Hepatocyte (in vitro differentiated cells): ENCODE results near the gene ZNF407. TPM values are rescaled to one million over a fixed set of nuclear protein-coding genes. Genes with fewer than 3 reads are reported as not detected.

Experiments
- DNase-seq: peaks from one replicate; pipeline ENCODE4 v3.0.0-alpha.2; 2016; ENCODE audit warnings: low spot score
- H2AFZ ChIP-seq: fragments of 200-600 bp; sonication (generic); 2 replicates; pipeline ENCODE4 v1.6.0; 2016; ENCODE audit warnings: antibody characterized with exemption, mild to moderate bottlenecking
- H3K27ac ChIP-seq: fragments of 200-600 bp; sonication (generic); 2 replicates; pipeline ENCODE4 v1.5.1; 2016; ENCODE audit warnings: mild to moderate bottlenecking
- H3K27me3 ChIP-seq: fragments of 200-600 bp; sonication (generic); 2 replicates; pipeline ENCODE4 v1.6.1; 2016
- H3K36me3 ChIP-seq: fragments of 200-600 bp; sonication (generic); replicated peaks from 2 replicates; pipeline ENCODE4 v1.5.1; 2016; ENCODE audit warnings: low read depth; ENCODE audit not compliant: insufficient read depth
- H3K4me1 ChIP-seq: fragments of 200-600 bp; sonication (generic); 2 replicates; pipeline ENCODE4 v1.5.1; 2016; ENCODE audit warnings: mild to moderate bottlenecking, moderate library complexity; ENCODE audit not compliant: insufficient read depth
- H3K4me2 ChIP-seq: fragments of 200-600 bp; sonication (generic); 2 replicates; pipeline ENCODE4 v1.6.0; 2016
- H3K4me3 ChIP-seq: fragments of 200-600 bp; sonication (generic); 2 replicates; pipeline ENCODE4 v1.5.1; 2016; ENCODE audit warnings: mild to moderate bottlenecking
- H3K79me2 ChIP-seq: fragments of 200-600 bp; sonication (generic); 2 replicates; pipeline ENCODE4 v1.6.0; 2017; ENCODE audit warnings: mild to moderate bottlenecking
- H3K9me2 ChIP-seq: fragments of 200-600 bp; sonication (generic); replicated peaks from 2 replicates; pipeline ENCODE4 v1.6.0; 2017; ENCODE audit warnings: mild to moderate bottlenecking; ENCODE audit not compliant: insufficient read depth
- H3K9me3 ChIP-seq: fragments of 200-600 bp; sonication (generic); 2 replicates; pipeline ENCODE4 v1.5.1; 2016; ENCODE audit warnings: low read depth, mild to moderate bottlenecking
- H4K20me1 ChIP-seq: fragments of 200-600 bp; sonication (generic); 2 replicates; pipeline ENCODE4 v1.6.0; 2016; ENCODE audit warnings: mild to moderate bottlenecking; ENCODE audit not compliant: insufficient read depth, poor library complexity, severe bottlenecking
- CTCF ChIP-seq: fragments of 200-600 bp; sonication (generic); IDR thresholded peaks from 2 replicates; pipeline ENCODE4 v1.5.1; 2016; ENCODE audit warnings: antibody characterized with exemption, mild to moderate bottlenecking; ENCODE audit not compliant: poor library complexity
- EZH2 ChIP-seq: fragments of 200-600 bp; sonication (generic); IDR thresholded peaks from 2 replicates; pipeline ENCODE4 v1.6.1; 2016; ENCODE audit warnings: antibody characterized with exemption, mild to moderate bottlenecking, borderline replicate concordance
- EZH2phosphoT487 ChIP-seq: fragments of 200-600 bp; sonication (generic); IDR thresholded peaks from one replicate; pipeline ENCODE4 v1.6.1; 2018; ENCODE audit warnings: antibody characterized with exemption, mild to moderate bottlenecking, low read depth, moderate library complexity; ENCODE audit not compliant: unreplicated experiment, severe bottlenecking
- WGBS: methylation state at CpG from one replicate; pipeline ENCODE4 v1.1.6; 2016; ENCODE audit warnings: low lambda C conversion rate; ENCODE audit errors: missing lambda C conversion rate; 5-methylcytosine and 5-hydroxymethylcytosine counted together
- polyA plus RNA-seq: library from polyadenylated mRNA; unstranded; fragments of >200 nt; fragmentation: Nextera tagmentation; extraction: Ambion mirVana; gene quantifications from 2 replicates; pipeline ENCODE4 v1.2.1, GENCODE V29; 2016
- total RNA-seq: library from RNA; depleted of rRNA; stranded (reverse); fragments of >200 nt; gene quantifications from 2 replicates; pipeline ENCODE4 v1.2.3, GENCODE V29; 2014

The ZNF407 gene
- total and polyA plus RNA-seq, 2 experiments from 2014 or later: 3.2 to 12.4 TPM

- Histone ChIP-seq H3K36me3 (no peaks in the 10 kb centered on the region), H3K4me2 (no peak overlapping the region), H4K20me1 (no peaks in the 10 kb centered on the region), H3K27me3 (no peaks in the 10 kb centered on the region), H2AFZ (no peak overlapping the region), H3K4me1 (no peaks in the 10 kb centered on the region), H3K27ac (no peak overlapping the region), H3K9me2 (no peaks in the 10 kb centered on the region), H3K9me3 (no peaks in the 10 kb centered on the region), H3K79me2 (no peaks in the 10 kb centered on the region), H3K4me3 (no peak overlapping the region)
- TF ChIP-seq EZH2phosphoT487 (no peak), EZH2 (no peak), CTCF (no peak)
- no peak for DNase-seq
- 83% methylated on average over 4 of the region's 4 CpGs for WGBS
These were observed 447.6 kb downstream of the ZNF407 start for GRCh38 chr18:75045272-75045671.

GRCh38 chr18:75047240-75047961, 449.7 kb downstream of the ZNF407 start:
- no peaks in the 10 kb centered on the region for H3K79me2 ChIP-seq
- H3K9me2 ChIP-seq: no peaks in the 10 kb centered on the region
- 79% methylated on average over 12 of the region's 12 CpGs for WGBS

DNA sequence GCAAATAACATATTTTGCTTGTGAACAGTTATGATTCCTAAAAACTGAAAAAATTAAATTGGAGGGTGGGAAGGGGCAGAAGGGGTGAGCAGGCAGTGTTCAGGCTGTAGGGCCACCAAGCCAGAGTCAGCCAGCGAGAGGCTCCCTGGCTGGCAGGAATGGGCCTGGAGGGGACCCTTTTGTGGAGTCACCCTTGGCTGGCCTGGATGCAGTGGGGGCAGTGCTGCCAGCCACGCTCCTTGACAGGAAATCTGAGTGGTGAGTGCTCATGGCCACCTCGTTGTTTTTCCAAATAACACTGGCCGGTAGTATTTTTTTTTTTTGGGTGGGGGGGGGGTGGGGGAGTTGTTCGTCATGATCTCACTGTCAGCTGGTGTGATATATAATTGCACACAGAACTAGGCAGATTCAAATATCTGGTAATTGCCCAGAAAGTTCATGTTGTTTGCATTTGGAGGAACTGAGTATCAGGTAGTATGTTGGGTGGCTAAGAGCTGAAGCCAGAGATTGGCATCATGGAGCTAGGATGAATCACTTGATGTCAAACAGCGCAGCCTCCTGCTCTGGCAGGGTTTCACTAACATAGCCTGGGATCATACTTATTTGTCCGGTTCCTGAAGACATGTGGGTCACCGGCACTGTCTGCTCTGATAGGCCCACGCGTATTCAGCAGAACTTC, 451.2 kb downstream of the ZNF407 start:
- TF ChIP-seq EZH2 (no peak), EZH2phosphoT487 (no peak), CTCF (no peak)
- Histone ChIP-seq H3K9me2 (no peaks in the 10 kb centered on the region), H3K79me2 (no peaks in the 10 kb centered on the region), H3K4me3 (no peak overlapping the region), H3K27me3 (no peaks in the 10 kb centered on the region), H3K27ac (no peak overlapping the region), H2AFZ (no peak overlapping the region), H3K4me1 (no peaks in the 10 kb centered on the region), H3K4me2 (no peak overlapping the region), H3K36me3 (no peaks in the 10 kb centered on the region), H4K20me1 (no peaks in the 10 kb centered on the region), H3K9me3 (no peaks in the 10 kb centered on the region)
- no peak for DNase-seq
- 97% methylated on average over 9 of the region's 10 CpGs for WGBS

More at GRCh38 chr18:75047240-75047961, 449.7 kb downstream of the ZNF407 start:
- H3K9me3 ChIP-seq: no peaks in the 10 kb centered on the region
- H3K4me1 ChIP-seq: no peaks in the 10 kb centered on the region
- H4K20me1 ChIP-seq: no peaks in the 10 kb centered on the region
- TF ChIP-seq CTCF: no peak
- TF ChIP-seq EZH2: no peak
- TF ChIP-seq EZH2phosphoT487: no peak
- DNase-seq: no peak
- H3K4me2 ChIP-seq: no peak overlapping the region
- H3K27ac ChIP-seq: no peak overlapping the region
- H3K27me3 ChIP-seq: no peaks in the 10 kb centered on the region
- no peak overlapping the region for H2AFZ ChIP-seq
- H3K4me3 ChIP-seq: no peak overlapping the region
- H3K36me3 ChIP-seq: no peaks in the 10 kb centered on the region
